Measurements from ENCODE around the gene SNAPC2. TPM values are rescaled to one million over a fixed set of nuclear protein-coding genes. Genes with fewer than 3 reads are reported as not detected.
A peak's percentile ranks its signal among the peaks of the same experiment; 100 is the strongest.

The SNAPC2 gene
- total and polyA plus RNA-seq, 4 donors: 7.6 to 32.1 (median 21.1) TPM

DNA sequence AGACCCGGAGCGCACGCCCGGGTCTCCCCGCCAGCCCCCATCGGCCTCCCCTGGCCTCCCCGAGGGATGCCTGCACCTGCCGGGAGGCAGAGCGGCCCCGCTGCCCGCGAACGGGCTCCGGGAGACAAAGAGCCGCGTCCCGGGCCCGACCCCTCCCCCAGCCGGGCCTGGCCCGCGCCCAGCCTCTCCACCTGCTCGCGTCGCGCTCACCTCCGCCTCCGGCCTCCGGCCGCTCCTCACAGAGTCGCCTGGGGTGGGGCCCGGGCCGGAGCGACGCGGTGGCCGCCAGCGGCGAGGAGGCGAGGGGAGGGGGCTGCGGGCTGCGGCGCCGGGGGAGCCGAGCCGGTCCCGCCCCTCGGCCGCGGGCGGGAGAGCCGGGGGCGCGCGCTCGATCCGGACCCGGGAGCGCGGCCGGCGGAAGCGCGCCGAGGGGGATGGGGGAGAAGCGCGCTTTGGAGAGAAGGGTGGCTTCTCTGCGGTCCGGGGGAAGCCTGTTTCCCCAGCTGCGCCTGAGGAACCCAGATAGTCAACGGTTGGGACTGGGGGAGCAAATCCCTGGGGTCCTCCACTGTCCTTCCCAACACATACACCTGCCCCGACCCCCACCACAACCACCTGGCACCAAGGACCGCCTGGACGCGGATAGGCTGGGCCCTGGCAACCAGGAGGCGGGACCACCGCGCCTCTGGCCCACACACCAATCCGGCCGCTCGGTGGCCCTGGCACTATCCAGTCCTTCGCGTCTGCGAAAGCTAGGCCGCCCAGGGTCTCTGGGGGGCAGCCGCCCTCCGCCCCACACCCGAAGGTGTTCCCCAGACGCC lies 45.9 kb upstream of the SNAPC2 start, which contains the start of gene PRR36:
PRR36 (minus strand) TSS at position 315 of the 821 bp plus-strand sequence. CDS start 701 bp downstream, outside the sequence.
- TF ChIP-seq, protein P1, sequence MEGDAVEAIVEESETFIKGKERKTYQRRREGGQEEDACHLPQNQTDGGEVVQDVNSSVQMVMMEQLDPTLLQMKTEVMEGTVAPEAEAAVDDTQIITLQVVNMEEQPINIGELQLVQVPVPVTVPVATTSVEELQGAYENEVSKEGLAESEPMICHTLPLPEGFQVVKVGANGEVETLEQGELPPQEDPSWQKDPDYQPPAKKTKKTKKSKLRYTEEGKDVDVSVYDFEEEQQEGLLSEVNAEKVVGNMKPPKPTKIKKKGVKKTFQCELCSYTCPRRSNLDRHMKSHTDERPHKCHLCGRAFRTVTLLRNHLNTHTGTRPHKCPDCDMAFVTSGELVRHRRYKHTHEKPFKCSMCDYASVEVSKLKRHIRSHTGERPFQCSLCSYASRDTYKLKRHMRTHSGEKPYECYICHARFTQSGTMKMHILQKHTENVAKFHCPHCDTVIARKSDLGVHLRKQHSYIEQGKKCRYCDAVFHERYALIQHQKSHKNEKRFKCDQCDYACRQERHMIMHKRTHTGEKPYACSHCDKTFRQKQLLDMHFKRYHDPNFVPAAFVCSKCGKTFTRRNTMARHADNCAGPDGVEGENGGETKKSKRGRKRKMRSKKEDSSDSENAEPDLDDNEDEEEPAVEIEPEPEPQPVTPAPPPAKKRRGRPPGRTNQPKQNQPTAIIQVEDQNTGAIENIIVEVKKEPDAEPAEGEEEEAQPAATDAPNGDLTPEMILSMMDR (IDR thresholded peaks at IDR 0.05; ENCODE audit: control extremely low read depth, extremely low read depth): no peak
- no peak within 1 kb of the TSS for H3K9ac ChIP-seq (ENCODE audit: insufficient read depth in 1 of 2, low read length in 2 of 2)
- peaks cover 0 to 23% (median 6%) of the 10 kb centered on the region in 5 donors for H3K4me1 ChIP-seq (ENCODE audit: control insufficient read depth in 5 of 5, insufficient read depth in 5 of 5, low read length in 5 of 5)
- no peak within 1 kb of the TSS for H3K4me3 ChIP-seq
- 1 to 2% methylated on average over 76 to 88 of the region's 88 CpGs for WGBS, 2 donors
- no peaks in the 10 kb centered on the region for H3K9me3 ChIP-seq (ENCODE audit: control insufficient read depth in 4 of 4, insufficient read depth in 3 of 4, low read length in 3 of 4)
- no peak within 1 kb of the TSS for H3K27ac ChIP-seq (ENCODE audit: low read depth in 1 of 2, low read length in 1 of 2)
- peak; percentile 70 for ATAC-seq (ENCODE audit: insufficient read depth, low FRiP score)
- DNase-seq: peak; percentile 50 to 76 (median 75)
- peaks cover 0 to 16% (median 16%) of the 10 kb centered on the region in 3 donors for H3K27me3 ChIP-seq (ENCODE audit: control insufficient read depth in 3 of 3, insufficient read depth in 3 of 3, low read length in 2 of 3)
- H3K36me3 ChIP-seq (ENCODE audit: control insufficient read depth in 4 of 4, insufficient read depth in 4 of 4, low read length in 4 of 4): no peaks in the 10 kb centered on the region

DNA sequence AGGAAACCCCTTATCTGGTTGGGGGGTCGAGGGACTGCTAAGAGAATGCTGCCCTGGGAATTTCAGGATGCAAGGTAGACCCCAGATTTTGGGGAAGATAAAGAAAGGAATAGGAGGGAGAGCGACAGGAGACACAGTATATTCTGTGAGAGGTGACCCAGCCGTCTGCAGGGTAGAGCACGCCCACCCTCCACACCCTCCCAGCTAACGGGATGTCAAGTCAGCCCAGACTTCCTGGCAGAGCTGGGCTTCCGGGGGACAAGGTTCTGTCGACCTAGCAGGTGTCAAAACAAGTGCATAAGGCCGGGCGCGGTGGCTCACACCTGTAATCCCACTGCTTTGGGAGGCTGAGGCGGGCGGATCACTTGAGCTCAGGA lies 45.3 kb upstream of the SNAPC2 start:
- H3K27me3 ChIP-seq (ENCODE audit: control insufficient read depth in 3 of 3, insufficient read depth in 3 of 3, low read length in 2 of 3): peaks cover 0 to 16% (median 16%) of the 10 kb centered on the region in 3 donors

DNA sequence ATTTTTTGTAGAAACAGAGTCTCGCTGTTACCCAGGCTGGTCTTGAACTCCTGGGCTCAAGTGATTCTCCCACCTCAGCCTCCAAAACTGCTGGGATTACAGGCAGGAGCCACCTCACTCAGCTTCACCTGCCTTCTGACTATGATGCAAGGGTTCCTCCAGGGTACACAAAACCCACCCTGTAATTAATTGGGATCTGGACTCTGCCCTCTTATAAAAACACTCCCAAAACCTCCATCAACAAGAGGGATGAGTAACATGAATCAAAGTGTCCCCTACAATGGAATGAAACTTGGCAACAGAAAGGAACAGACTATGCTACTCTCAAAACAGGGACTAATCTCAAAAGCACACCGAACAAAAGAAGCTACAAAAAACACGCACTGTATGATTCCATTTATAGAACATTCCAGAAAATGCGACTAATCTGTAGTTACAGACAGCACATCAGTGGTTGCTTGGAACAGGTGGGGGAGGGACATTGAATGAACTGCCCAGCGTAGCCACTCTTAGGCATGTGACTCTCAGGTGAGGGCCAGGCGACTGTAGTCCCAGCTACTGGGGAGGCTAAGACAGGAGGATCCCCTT lies 42.8 kb upstream of the SNAPC2 start:
- ATAC-seq (ENCODE audit: insufficient read depth, low FRiP score) (no peak), DNase-seq (no peak)
- WGBS, 2 donors: 82 to 90% methylated on average over 6 of the region's 6 CpGs
- Histone ChIP-seq H3K27me3 (ENCODE audit: control insufficient read depth in 3 of 3, insufficient read depth in 3 of 3, low read length in 2 of 3) (peaks cover 0 to 16% (median 16%) of the 10 kb centered on the region in 3 donors), H3K4me3 (no peak overlapping the region), H3K27ac (ENCODE audit: low read depth in 1 of 2, low read length in 1 of 2) (no peak overlapping the region), H3K9me3 (ENCODE audit: control insufficient read depth in 4 of 4, insufficient read depth in 3 of 4, low read length in 3 of 4) (peaks cover 0 to 2% (median 0%) of the 10 kb centered on the region in 4 donors), H3K9ac (ENCODE audit: insufficient read depth in 1 of 2, low read length in 2 of 2) (no peak overlapping the region), H3K36me3 (ENCODE audit: control insufficient read depth in 4 of 4, insufficient read depth in 4 of 4, low read length in 4 of 4) (no peaks in the 10 kb centered on the region), H3K4me1 (ENCODE audit: control insufficient read depth in 5 of 5, insufficient read depth in 5 of 5, low read length in 5 of 5) (peaks cover 0 to 8% (median 0%) of the 10 kb centered on the region in 5 donors)
- TF ChIP-seq, protein P1 (IDR thresholded peaks at IDR 0.05; ENCODE audit: control extremely low read depth, extremely low read depth): no peak

More for the DNA sequence above, 45.3 kb upstream of the SNAPC2 start:
- H3K9ac ChIP-seq (ENCODE audit: insufficient read depth in 1 of 2, low read length in 2 of 2): no peak overlapping the region
- peaks cover 0 to 17% (median 6%) of the 10 kb centered on the region in 5 donors for H3K4me1 ChIP-seq (ENCODE audit: control insufficient read depth in 5 of 5, insufficient read depth in 5 of 5, low read length in 5 of 5)
- TF ChIP-seq, protein P1 (IDR thresholded peaks at IDR 0.05; ENCODE audit: control extremely low read depth, extremely low read depth): no peak
- H3K36me3 ChIP-seq (ENCODE audit: control insufficient read depth in 4 of 4, insufficient read depth in 4 of 4, low read length in 4 of 4): no peaks in the 10 kb centered on the region
- ATAC-seq (ENCODE audit: insufficient read depth, low FRiP score) (no peak), DNase-seq (no peak)
- H3K27ac ChIP-seq (ENCODE audit: low read depth in 1 of 2, low read length in 1 of 2): no peak overlapping the region
- 31 to 37% methylated on average over 12 of the region's 12 CpGs for WGBS, 2 donors
- no peak overlapping the region for H3K4me3 ChIP-seq
- no peaks in the 10 kb centered on the region for H3K9me3 ChIP-seq (ENCODE audit: control insufficient read depth in 4 of 4, insufficient read depth in 3 of 4, low read length in 3 of 4)

All from lung (tissue), 12 donors.